ENCODE results near the gene CNEP1R1.

The CNEP1R1 gene

GRCh38 chr16:50065241-50065623 is 40.2 kb downstream of the CNEP1R1 start:
- DNase-seq (ENCODE audit: low spot score), result no peak

GRCh38 chr16:50065624-50066481 is 40.8 kb downstream of the CNEP1R1 start, which contains the start of gene HEATR3:
TSS of gene HEATR3 (plus strand) at chr16:50065970. CDS start at chr16:50066132, 162 bp downstream.
- peak; percentile 95 for DNase-seq (ENCODE audit: low spot score)

- DNase-seq (ENCODE audit: low spot score), result no peak
Measured at GRCh38 chr16:50066482-50067289, 41.7 kb downstream of the CNEP1R1 start.

GRCh38 chr16:50067290-50067853 is 42.3 kb downstream of the CNEP1R1 start:
- peak; percentile 12 for DNase-seq (ENCODE audit: low spot score)

- no peak for DNase-seq (ENCODE audit: low spot score)
Measured at GRCh38 chr16:50068550-50068949, 43.5 kb downstream of the CNEP1R1 start.

GRCh38 chr16:50069060-50069459 is 44.0 kb downstream of the CNEP1R1 start:
- DNase-seq (ENCODE audit: low spot score), result no peak

GRCh38 chr16:50071075-50071671 is 46.1 kb downstream of the CNEP1R1 start:
- no peak for DNase-seq (ENCODE audit: low spot score)

- no peak for DNase-seq (ENCODE audit: low spot score)
Measured at GRCh38 chr16:50072730-50073129, 47.7 kb downstream of the CNEP1R1 start.

GRCh38 chr16:50079397-50080140 is 54.5 kb downstream of the CNEP1R1 start:
- DNase-seq (ENCODE audit: low spot score), result no peak

GRCh38 chr16:50081428-50082018 is 56.5 kb downstream of the CNEP1R1 start:
- DNase-seq (ENCODE audit: low spot score), result no peak

- no peak for DNase-seq (ENCODE audit: low spot score)
Measured at GRCh38 chr16:50083996-50084395, 59.0 kb downstream of the CNEP1R1 start.

- DNase-seq (ENCODE audit: low spot score), result no peak
Measured at GRCh38 chr16:50086176-50086575, 61.2 kb downstream of the CNEP1R1 start.
